ENCODE measurements around the gene TBCB. TPM values are rescaled to one million over a fixed set of nuclear protein-coding genes. Genes with fewer than 3 reads are reported as not detected.
A peak's percentile ranks its signal among the peaks of the same experiment; 100 is the strongest.

The TBCB gene
- total RNA-seq, 4 donors from 2014 or later, result 57.4 to 122 (median 96.7) TPM

GRCh38 chr19:36113425-36113824 lies 1.8 kb upstream of the TBCB start:
- in situ Hi-C loops (cut with MboI; ENCODE audit: low sequenced_read_pairs in 4 of 4) (no loop called here), intact Hi-C loops (cut with DNase I; ENCODE audit: low total_unique reads) (loop anchor here (10.0 kb wide), 1 partner anchor 369 kb away; the partner anchor contains the start of genes IGFLR1, LIN37, PSENEN and U2AF1L4)
- peak overlapping the region in 1 of 4 donors; percentile 89 for H3K27ac ChIP-seq

GRCh38 chr19:36113894-36114720 lies 1.2 kb upstream of the TBCB start:
- Histone ChIP-seq H3K27me3 (no peaks in the 10 kb centered on the region), H3K36me3 (peaks cover 0 to 54% of the 10 kb centered on the region in 2 donors), H3K4me3 (peak overlapping the region; percentile 69 to 94 (median 82)), H3K9me3 (no peaks in the 10 kb centered on the region), H3K4me1 (peaks cover 17 to 18% of the 10 kb centered on the region in 2 donors), H3K27ac (peak overlapping the region; percentile 86 to 95 (median 92))
- in situ Hi-C loops (cut with MboI; ENCODE audit: low sequenced_read_pairs in 4 of 4) (no loop called here), intact Hi-C loops (cut with DNase I; ENCODE audit: low total_unique reads) (loop anchor here (2.0 to 10.0 kb wide), 2 partner anchors 27 to 369 kb away; partner anchors contain the start of genes CAPNS1, IGFLR1, LIN37 and PSENEN)
- DNase-seq (peak in 1 of 2 donors; percentile 34), ATAC-seq (peak; percentile 3)
- TF ChIP-seq POLR2A (IDR thresholded peaks at IDR 0.05) (no peak), CTCF (IDR thresholded peaks at IDR 0.05 in 4 of 5, conservative IDR thresholded peaks at IDR 0.05 in 1 of 5) (no peak)

More at GRCh38 chr19:36113425-36113824, 1.8 kb upstream of the TBCB start:
- peak overlapping the region; percentile 69 to 94 (median 82) for H3K4me3 ChIP-seq
- ATAC-seq (no peak), DNase-seq (no peak)
- H3K36me3 ChIP-seq, result peaks cover 0 to 48% of the 10 kb centered on the region in 2 donors
- no peaks in the 10 kb centered on the region for H3K9me3 ChIP-seq
- H3K4me1 ChIP-seq, result peaks cover 17 to 18% of the 10 kb centered on the region in 2 donors
- no peaks in the 10 kb centered on the region for H3K27me3 ChIP-seq
- no peak for TF ChIP-seq CTCF (IDR thresholded peaks at IDR 0.05 in 4 of 5, conservative IDR thresholded peaks at IDR 0.05 in 1 of 5)
- TF ChIP-seq POLR2A (IDR thresholded peaks at IDR 0.05), result no peak

GRCh38 chr19:36114721-36115452 lies 381 bp upstream of the TBCB start, which contains the start of gene POLR2I:
POLR2I (minus strand) TSS chr19:36114875; CDS start chr19:36114856, 19 bp downstream.
- Histone ChIP-seq H3K27me3 (no peaks in the 10 kb centered on the region), H3K4me1 (peaks cover 17 to 18% of the 10 kb centered on the region in 2 donors), H3K27ac (peak within 1 kb of the TSS; percentile 86 to 95 (median 92)), H3K9me3 (no peaks in the 10 kb centered on the region), H3K4me3 (peak within 1 kb of the TSS; percentile 69 to 94 (median 82)), H3K36me3 (peaks cover 0 to 58% of the 10 kb centered on the region in 2 donors)
- DNase-seq (peak; percentile 100), ATAC-seq (peak; percentile 98)
- TF ChIP-seq POLR2A (IDR thresholded peaks at IDR 0.05) (peak; percentile 61 to 77), CTCF (IDR thresholded peaks at IDR 0.05 in 4 of 5, conservative IDR thresholded peaks at IDR 0.05 in 1 of 5) (no peak)
- in situ Hi-C loops (cut with MboI; ENCODE audit: low sequenced_read_pairs in 4 of 4) (no loop called here), intact Hi-C loops (cut with DNase I; ENCODE audit: low total_unique reads) (loop anchor here (1.0 to 10.0 kb wide), 7 partner anchors 12 to 370 kb away; partner anchors contain the start of genes ALKBH6, CAPNS1, COX7A1 and IGFLR1)

GRCh38 chr19:36116344-36116637 lies 1.0 kb downstream of the TBCB start:
- DNase-seq, result no peak
- in situ Hi-C loops (cut with MboI; ENCODE audit: low sequenced_read_pairs in 4 of 4) (no loop called here), intact Hi-C loops (cut with DNase I; ENCODE audit: low total_unique reads) (loop anchor here (5.0 to 10.0 kb wide), 2 partner anchors 36 to 371 kb away; partner anchors contain the start of genes COX7A1, IGFLR1, LIN37 and PSENEN)
- H3K4me3 ChIP-seq, result peak overlapping the region; percentile 69 to 94 (median 82)
- H3K9me3 ChIP-seq, result no peaks in the 10 kb centered on the region
- TF ChIP-seq CTCF (IDR thresholded peaks at IDR 0.05 in 4 of 5, conservative IDR thresholded peaks at IDR 0.05 in 1 of 5) (no peak), POLR2A (IDR thresholded peaks at IDR 0.05) (no peak)
- H3K27ac ChIP-seq, result peak overlapping the region; percentile 86 to 95 (median 92)
- no peaks in the 10 kb centered on the region for H3K27me3 ChIP-seq
- H3K4me1 ChIP-seq, result peaks cover 17 to 18% of the 10 kb centered on the region in 2 donors
- H3K36me3 ChIP-seq, result peaks cover 0 to 49% of the 10 kb centered on the region in 2 donors
- no peak for ATAC-seq
